22Rv1 (cell line): ENCODE measurements around the gene SLX4.

Experiments
- CTCF ChIP-seq: fragments of 450-650 bp; IDR thresholded peaks from 2 replicates; pipeline ENCODE4 v1.5.1; 2017; ENCODE audit warnings: mild to moderate bottlenecking
- ZFX ChIP-seq: fragments of 450-650 bp; IDR thresholded peaks from 2 replicates; pipeline ENCODE4 v1.6.1; 2017; ENCODE audit warnings: antibody characterized with exemption, borderline replicate concordance

GRCh38 chr16:3655396-3656159 lies 44.2 kb upstream of the SLX4 start:
- TF ChIP-seq CTCF (no peak), ZFX (no peak)
